Osteoblast (primary cell): ENCODE measurements around the gene TBC1D32. TPM values are rescaled to one million over a fixed set of nuclear protein-coding genes. Genes with fewer than 3 reads are reported as not detected.
"Not testable (repeated sequence)": the region's sequence is repeated elsewhere in the genome, so short reads cannot be mapped to it uniquely, and the experiment has no call there.

Experiments used
- DNase-seq: peaks from one replicate; pipeline ENCODE4 v3.0.0; 2011; ENCODE audit warnings: low spot score, mixed read lengths; ENCODE audit not compliant: insufficient read length; ENCODE audit errors: missing footprints
- H2AFZ ChIP-seq: 2 replicates; pipeline ENCODE4 v1.6.0; 2011; ENCODE audit warnings: mild to moderate bottlenecking, low read length
- H3K27ac ChIP-seq: 2 replicates; pipeline ENCODE4 v1.5.1; 2011; ENCODE audit warnings: mild to moderate bottlenecking, low read depth, low read length, moderate library complexity
- H3K27me3 ChIP-seq: 2 replicates; pipeline ENCODE4 v1.6.0; 2012; ENCODE audit warnings: mild to moderate bottlenecking, control low read depth, inconsistent platforms, low read length, moderate library complexity; ENCODE audit not compliant: insufficient read depth
- H3K36me3 ChIP-seq: 2 replicates; pipeline ENCODE4 v1.5.1; 2011; ENCODE audit warnings: mild to moderate bottlenecking, low read length, control low read depth, moderate library complexity; ENCODE audit not compliant: insufficient read depth
- H3K4me1 ChIP-seq: 2 replicates; pipeline ENCODE4 v1.5.1; 2011; ENCODE audit warnings: mild to moderate bottlenecking, low read length, control low read depth, moderate library complexity; ENCODE audit not compliant: insufficient read depth
- H3K4me2 ChIP-seq: 2 replicates; pipeline ENCODE4 v1.6.0; 2011; ENCODE audit warnings: mild to moderate bottlenecking, low read length; ENCODE audit not compliant: insufficient read depth
- H3K4me3 ChIP-seq: fragments of 200-600 bp; sonication (generic); 3 replicates; pipeline ENCODE4 v1.5.1; 2012; ENCODE audit warnings: mild to moderate bottlenecking, low read length, inconsistent platforms; ENCODE audit not compliant: insufficient read depth
- H3K79me2 ChIP-seq: 2 replicates; pipeline ENCODE4 v1.6.0; 2012; ENCODE audit warnings: mild to moderate bottlenecking, low read length, control low read depth, inconsistent platforms; ENCODE audit not compliant: insufficient read depth
- H3K9me3 ChIP-seq: 2 replicates; pipeline ENCODE4 v1.5.1; 2011; ENCODE audit warnings: low read depth, low read length, control low read depth
- H4K20me1 ChIP-seq: 2 replicates; pipeline ENCODE4 v1.6.0; 2012; ENCODE audit warnings: mild to moderate bottlenecking, low read length, control low read depth; ENCODE audit not compliant: insufficient read depth
- CTCF ChIP-seq: IDR thresholded peaks from 2 replicates; pipeline ENCODE4 v1.5.1; 2011; ENCODE audit warnings: mild to moderate bottlenecking, low read depth, low read length, moderate library complexity; ENCODE audit errors: extremely low read depth
- total RNA-seq: library from RNA; depleted of rRNA; stranded (reverse); fragments of >200 nt; gene quantifications from 2 replicates; pipeline ENCODE4 v1.2.3, GENCODE V29; 2012

The TBC1D32 gene
- total RNA-seq, 1 donor, result 17.4 TPM

DNA sequence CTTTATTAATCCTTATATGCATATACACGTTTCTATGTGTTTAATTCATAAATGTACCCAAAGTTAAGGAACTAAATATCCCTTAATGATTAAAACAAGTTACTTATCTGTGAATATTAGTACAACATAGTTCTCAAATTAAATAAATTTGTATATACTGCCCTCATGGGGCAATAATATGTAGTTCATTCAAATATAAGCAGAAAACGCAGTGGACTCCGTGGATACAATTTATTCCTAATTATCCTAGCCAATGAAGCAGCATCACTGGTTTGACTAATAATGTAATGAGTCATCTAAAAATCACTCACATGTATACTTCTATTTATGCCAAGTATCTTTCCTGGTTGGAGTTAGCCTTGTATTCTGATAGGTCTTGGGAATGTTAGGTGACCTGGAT, 111.6 kb downstream of the TBC1D32 start:
- H3K79me2 ChIP-seq, result no peaks in the 10 kb centered on the region
- DNase-seq, result no peak
- TF ChIP-seq CTCF, result peak; percentile 44

DNA sequence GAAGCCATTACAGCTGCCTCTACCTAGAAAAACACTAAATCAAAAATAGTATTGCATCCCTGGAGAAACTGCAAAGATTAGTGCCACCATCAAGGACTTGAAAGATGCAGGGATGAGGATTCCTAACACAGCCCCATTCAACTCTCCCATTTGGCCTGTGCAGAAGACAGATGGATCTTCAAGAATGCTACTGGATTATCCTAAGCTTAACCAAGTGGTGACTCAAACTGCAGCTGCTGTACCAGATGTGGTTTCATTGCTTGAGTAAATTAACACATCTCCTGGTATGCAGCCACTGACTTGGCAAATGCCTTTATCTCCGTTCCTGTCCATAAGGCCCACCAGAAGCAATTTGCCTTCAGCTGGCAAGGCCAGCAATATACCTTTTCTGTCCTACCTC, 117.4 kb downstream of the TBC1D32 start:
- no peak for TF ChIP-seq CTCF
- Histone ChIP-seq H2AFZ (no peak overlapping the region), H4K20me1 (no peaks in the 10 kb centered on the region), H3K36me3 (no peaks in the 10 kb centered on the region), H3K4me3 (no peak overlapping the region), H3K27ac (no peak overlapping the region), H3K4me2 (no peak overlapping the region), H3K4me1 (no peaks in the 10 kb centered on the region), H3K9me3 (no peaks in the 10 kb centered on the region), H3K27me3 (no peaks in the 10 kb centered on the region), H3K79me2 (no peaks in the 10 kb centered on the region)
- no peak for DNase-seq

More for the DNA sequence above, 111.6 kb downstream of the TBC1D32 start:
- no peaks in the 10 kb centered on the region for H3K36me3 ChIP-seq
- H3K27ac ChIP-seq, result no peak overlapping the region
- H3K9me3 ChIP-seq, result no peaks in the 10 kb centered on the region
- no peak overlapping the region for H2AFZ ChIP-seq
- H3K4me3 ChIP-seq, result no peak overlapping the region
- no peak overlapping the region for H3K4me2 ChIP-seq
- H3K4me1 ChIP-seq, result no peaks in the 10 kb centered on the region
- H3K27me3 ChIP-seq, result no peaks in the 10 kb centered on the region
- H4K20me1 ChIP-seq, result no peaks in the 10 kb centered on the region

DNA sequence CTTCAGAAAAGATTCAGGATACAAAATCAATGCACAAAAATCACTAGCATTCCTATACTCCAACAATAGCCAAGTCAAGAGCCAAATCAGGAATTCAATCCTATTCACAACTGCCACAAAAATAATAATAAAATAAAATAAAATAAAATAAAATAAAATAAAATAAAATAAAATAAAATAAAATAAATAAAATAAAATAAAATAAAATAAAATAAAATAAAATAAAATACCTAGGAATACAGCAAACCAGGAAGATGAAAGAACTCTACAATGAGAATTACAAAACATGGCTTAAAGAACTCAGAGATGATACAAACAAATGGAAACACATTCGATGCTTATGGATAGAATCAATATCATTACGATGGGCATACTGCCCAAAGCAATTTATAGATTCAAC, 120.9 kb downstream of the TBC1D32 start:
- H3K9me3 ChIP-seq, H3K36me3 ChIP-seq, H3K27me3 ChIP-seq, H3K4me2 ChIP-seq, H3K4me3 ChIP-seq, H3K27ac ChIP-seq, DNase-seq, H4K20me1 ChIP-seq, H2AFZ ChIP-seq, H3K4me1 ChIP-seq, H3K79me2 ChIP-seq: not testable (repeated sequence)

DNA sequence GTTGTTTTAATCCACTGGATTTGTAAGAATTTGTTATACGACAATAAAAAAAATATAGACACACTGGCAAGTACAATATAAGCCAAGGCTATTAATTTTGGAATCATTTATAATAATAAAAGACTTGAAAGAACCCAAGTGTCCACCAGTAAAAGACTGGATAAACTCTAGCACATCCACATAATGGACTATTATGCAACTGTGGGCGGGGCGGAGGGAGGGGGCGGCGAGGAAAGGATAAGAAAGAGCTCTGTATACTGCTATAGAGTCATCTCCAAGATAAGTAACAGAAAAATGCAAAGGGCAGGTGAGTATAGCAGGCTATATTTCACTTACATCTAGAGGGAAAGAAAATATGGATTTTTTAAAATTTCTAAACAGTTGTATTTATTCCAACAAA, 123.3 kb downstream of the TBC1D32 start:
- DNase-seq, result no peak
- H3K4me1 ChIP-seq, result no peaks in the 10 kb centered on the region

More for the DNA sequence above, 123.3 kb downstream of the TBC1D32 start:
- Histone ChIP-seq H4K20me1 (no peaks in the 10 kb centered on the region), H3K27ac (no peak overlapping the region), H3K27me3 (no peaks in the 10 kb centered on the region), H3K4me3 (no peak overlapping the region), H3K79me2 (no peaks in the 10 kb centered on the region), H2AFZ (no peak overlapping the region), H3K9me3 (no peaks in the 10 kb centered on the region), H3K4me2 (no peak overlapping the region), H3K36me3 (no peaks in the 10 kb centered on the region)
- TF ChIP-seq CTCF, result no peak
